IPS-NIHi7 (cell line): ENCODE measurements around the gene PAPSS1.

Experiments
- DNase-seq: peaks from one replicate; pipeline ENCODE4 v3.0.0; 2012; ENCODE audit warnings: mixed read lengths; ENCODE audit errors: extremely low spot score

PAPSS1 gene

GRCh38 chr4:107629318-107629717 lies 90.7 kb downstream of the PAPSS1 start:
- DNase-seq, result no peak

DNA sequence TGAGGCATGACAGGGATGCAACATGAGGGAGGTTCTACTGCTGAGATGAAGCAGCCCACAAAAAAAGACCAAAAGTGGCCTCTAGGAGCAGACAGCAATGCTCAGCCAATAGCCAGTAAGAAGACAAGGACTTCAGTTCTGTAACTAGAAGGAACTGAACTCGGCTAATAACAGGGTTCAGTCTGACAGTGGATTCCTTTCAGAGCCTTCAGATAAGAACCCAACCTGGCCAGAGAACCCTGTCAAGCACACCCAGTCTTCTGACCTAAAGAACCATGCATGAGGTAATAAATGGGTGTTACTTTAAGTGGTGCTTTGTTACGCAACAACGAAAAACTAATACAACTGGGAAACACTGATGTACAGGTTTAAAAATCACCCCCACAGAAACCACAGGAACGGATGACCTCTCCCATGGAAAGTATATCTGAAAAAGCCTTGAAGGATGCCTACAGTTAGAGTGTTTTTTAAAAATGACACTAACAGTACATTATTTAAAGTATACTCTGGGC lies 94.6 kb downstream of the PAPSS1 start:
- no peak for DNase-seq

DNA sequence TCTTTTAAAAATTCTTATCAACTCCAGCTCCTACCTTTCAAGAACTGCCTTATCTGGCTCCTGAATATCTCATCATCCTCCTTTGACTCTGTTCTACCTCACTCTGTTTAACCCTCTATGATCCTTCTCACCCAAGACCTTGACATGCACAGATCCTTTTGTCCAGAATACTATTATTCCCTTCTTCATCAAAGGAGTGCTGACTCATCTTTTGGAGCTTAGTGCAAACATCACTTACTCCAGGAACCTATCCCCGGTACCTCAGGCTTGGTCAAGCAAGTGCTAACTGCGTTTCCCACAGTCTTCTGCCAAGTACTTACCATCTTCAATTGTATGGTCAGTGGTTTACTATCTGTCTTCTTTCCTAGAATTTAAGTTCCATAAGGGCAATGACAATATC lies 96.0 kb downstream of the PAPSS1 start:
- no peak for DNase-seq

- DNase-seq, result no peak
Measured at GRCh38 chr4:107622006-107622405, 98.0 kb downstream of the PAPSS1 start.

DNA sequence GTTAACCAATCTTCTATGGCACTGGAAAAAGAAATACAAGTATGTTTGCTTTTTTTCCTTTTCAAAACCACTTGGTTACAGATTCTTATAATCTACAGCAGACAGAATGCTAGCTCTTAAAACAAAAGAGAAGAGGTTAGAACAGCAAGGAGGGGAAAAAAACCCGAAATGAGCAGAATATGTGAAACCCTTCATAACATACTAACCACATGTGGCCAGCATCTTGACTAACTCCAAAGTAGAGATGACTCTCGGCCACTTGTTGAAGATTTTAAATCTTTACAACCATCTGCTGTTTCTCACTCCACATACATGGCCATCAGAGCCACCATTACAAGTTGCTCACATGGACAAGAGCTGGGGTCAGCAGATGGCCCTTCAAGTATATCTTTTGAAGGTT lies 100.3 kb downstream of the PAPSS1 start:
- DNase-seq, result no peak

GRCh38 chr4:107619066-107619465 lies 101.0 kb downstream of the PAPSS1 start:
- no peak for DNase-seq

DNA sequence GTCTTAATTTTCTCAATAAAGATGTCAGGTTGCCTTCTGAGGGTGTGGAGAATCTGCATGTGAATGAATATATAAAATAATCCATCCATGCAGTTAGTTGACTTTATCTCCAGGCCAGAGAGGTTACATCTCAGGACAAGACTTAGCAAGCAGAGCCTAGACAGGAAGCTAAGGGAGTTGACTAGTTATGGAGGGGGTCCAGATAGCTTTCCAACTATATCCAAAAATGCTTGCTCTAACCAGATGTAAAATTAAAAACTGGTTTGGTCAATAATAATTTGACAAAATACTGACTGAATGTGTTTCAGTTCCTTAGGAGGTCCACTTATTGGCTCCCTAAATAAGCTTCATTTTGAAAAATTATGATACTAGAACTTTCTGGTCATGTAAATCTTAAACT lies 101.4 kb downstream of the PAPSS1 start:
- DNase-seq, result no peak

DNA sequence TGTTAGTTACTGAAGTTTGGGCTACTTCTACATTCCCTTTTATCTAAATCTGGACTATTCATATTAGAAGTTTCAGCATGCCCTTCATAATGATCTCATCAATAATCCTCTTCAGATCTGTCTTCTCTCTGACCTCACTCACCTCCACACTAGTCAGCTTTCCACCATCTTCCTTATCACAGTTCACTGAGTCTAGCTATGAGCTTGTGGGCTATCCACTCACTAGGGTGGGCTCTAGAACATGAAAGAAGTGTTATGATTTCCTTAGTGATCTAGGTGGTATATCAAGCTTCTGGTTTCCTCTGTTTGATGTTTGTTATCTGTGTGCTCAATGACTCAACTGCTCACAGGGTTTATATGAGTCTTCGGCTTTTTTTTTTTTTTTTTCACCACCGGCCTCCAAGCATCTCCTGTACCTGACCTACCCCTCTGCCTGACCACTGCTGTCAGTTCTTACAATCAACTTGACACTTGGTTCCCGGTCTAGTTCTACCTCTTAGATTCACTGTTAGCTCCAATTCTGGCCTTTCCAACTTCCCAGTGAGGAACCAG lies 103.1 kb downstream of the PAPSS1 start:
- no peak for DNase-seq

DNA sequence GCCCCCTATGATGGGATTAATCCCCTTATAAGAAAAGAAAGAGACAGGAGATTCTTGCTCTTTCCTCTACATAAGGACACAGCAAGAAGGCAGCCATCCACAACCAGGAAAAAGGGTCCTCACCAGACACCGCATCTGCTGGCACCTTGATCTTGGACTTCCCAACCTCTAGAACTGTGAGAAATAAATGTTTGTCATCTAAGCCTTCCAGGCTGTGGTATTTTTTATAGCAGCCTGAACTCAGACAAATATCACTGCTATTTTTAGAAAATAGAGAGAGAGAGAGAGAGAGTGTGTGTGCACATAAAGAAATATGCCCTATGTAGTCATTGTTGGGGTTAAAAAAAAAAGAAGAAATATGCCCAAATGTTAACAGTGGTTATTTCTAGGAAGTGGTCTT lies 104.2 kb downstream of the PAPSS1 start:
- no peak for DNase-seq

DNA sequence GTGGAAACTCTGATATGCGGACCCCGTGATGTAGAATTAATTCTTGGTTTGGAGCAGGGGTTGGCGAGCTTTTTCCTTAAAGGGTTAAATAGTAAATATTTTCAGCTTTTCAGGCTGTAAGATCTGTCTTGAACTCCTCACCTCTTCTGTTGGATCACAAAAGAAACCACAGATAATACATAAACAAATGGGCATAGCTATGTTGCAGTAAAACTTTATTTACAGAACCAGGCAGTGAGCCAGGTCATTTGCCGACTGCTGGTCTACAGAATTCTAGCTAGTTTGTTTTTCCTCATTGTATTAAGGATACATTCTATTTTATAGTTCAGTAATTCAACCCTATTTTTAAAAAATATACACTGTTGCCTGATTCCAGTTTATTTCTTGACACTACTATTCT lies 116.6 kb downstream of the PAPSS1 start:
- no peak for DNase-seq

GRCh38 chr4:107600983-107601382 lies 119.1 kb downstream of the PAPSS1 start:
- DNase-seq, result no peak

- no peak for DNase-seq
Measured at GRCh38 chr4:107600436-107600835, 119.6 kb downstream of the PAPSS1 start.

- no peak for DNase-seq
Measured at GRCh38 chr4:107599841-107600240, 120.2 kb downstream of the PAPSS1 start.

GRCh38 chr4:107593230-107593629 lies 126.8 kb downstream of the PAPSS1 start:
- DNase-seq, result no peak

- DNase-seq, result no peak
Measured at GRCh38 chr4:107592519-107592918, 127.5 kb downstream of the PAPSS1 start.

GRCh38 chr4:107589269-107589668 lies 130.8 kb downstream of the PAPSS1 start:
- DNase-seq, result no peak

DNA sequence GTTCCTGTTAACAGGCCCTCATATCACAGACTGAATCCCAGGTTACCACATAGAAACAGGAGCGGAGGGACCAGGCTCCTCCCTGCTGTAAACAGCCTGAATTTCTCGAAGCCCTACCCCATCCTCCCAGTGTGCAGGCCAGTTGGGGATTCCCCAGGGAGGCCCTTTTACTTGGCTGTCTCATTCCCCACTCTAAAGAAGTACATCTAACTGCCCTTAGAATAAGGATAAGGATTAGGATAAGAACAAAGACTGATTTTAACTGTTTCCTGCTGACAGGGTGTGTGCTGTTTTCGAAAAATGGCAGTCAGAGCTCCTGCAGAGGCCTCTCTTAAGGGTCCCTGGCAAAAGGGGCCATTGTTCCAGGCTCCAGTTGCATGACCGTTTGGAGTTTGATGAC lies 133.7 kb downstream of the PAPSS1 start:
- DNase-seq, result no peak

DNA sequence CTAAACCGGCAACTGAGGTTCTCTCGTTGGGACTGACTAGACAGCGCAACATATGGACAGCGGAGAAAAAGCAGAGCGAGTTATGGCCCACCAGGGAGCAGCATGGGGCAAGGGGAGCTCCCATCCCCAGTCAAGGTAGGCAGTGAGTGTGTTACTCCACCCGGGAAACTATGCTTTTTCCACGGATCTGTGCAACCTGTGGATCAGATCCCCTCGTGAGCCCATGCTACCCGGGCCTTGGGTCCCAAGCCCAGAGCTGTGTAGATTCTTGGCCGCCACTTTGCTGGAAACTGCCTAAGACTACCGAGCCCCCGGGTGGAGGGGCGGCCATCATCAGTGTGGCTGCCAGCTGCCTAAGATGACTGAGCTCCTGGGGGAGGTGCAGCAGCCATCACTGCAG lies 140.9 kb downstream of the PAPSS1 start:
- no peak for DNase-seq

DNA sequence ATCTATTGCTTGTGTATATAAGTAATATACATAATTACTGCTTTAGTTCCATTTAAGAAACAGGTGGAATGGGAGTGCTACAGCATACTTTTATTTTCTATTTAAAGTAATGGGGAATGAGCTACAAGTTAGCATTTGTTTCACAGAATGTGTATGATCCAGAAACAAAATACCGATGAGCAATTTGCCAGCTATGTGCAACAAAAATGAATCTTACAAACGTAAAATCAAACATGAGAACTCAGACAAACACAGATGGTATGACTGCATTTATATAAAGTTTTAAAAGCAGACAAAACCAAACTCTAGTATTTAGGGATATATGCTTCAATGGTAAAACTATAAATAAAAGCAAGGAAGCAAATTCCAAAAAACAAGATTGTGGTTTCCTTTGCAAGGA lies 141.7 kb downstream of the PAPSS1 start:
- DNase-seq, result no peak

GRCh38 chr4:107577743-107578142 lies 142.3 kb downstream of the PAPSS1 start:
- no peak for DNase-seq

GRCh38 chr4:107575243-107575642 lies 144.8 kb downstream of the PAPSS1 start:
- DNase-seq, result no peak

GRCh38 chr4:107572281-107572680 lies 147.8 kb downstream of the PAPSS1 start:
- no peak for DNase-seq

- DNase-seq, result no peak
Measured at GRCh38 chr4:107570952-107571351, 149.1 kb downstream of the PAPSS1 start.

GRCh38 chr4:107564326-107564725 lies 155.7 kb downstream of the PAPSS1 start:
- DNase-seq, result peak; percentile 23
